Measurements from ENCODE around the gene MAN2B2.

Gene MAN2B2

GRCh38 chr4:6546681-6547447, 28.1 kb upstream of the MAN2B2 start:
- peak; percentile 38 for DNase-seq

DNA sequence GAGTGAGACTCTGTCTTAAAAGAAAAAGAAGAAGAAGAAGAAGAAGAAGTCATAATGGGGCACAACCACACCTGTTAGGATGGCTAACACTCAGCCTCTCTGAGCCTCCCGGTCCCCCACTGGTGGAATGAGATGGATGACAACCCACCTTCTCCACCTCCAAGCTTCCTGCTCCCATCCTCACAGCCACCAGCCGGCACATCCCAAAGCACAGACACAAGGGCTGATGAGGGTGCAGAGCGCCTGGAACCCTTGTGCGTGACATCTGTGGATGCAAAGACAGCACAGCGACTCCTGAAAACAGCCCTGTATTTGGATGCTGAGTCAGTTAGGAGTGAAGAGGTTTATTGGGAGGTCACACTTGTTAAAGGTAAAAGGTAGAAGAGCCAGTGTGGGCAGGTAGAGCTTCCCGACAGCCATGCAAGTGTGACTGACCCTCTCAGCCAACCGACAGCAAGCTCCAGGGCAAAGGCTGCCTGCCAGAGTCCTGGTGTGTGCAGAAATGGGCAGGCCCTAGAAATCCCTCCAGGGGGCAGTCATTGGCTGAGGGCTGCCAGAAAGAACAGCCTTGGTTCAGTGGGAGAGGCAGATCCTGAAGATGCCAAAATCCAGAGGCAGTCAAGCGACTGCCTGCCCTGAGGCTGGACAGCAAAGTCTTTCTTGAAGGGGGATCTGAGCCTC, 26.6 kb upstream of the MAN2B2 start:
- no peak for DNase-seq

DNA sequence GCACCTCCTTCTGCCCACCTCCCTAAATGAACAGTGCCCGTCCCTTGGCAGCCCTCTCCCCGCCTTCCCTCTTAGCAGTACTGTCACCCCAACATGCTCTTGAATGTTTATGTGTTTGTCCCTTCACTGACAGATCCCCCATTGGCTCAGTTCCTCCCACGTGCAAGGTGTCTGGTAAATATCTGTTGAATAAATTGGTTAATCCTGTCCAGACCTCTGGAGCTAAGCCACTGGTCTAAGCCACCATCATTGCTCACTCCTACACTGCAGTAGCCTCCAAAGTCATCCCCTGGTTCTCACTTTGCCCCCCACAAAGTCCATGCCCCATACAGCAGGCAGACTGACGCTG, 26.1 kb upstream of the MAN2B2 start:
- DNase-seq, result no peak

GRCh38 chr4:6549445-6549844, 25.5 kb upstream of the MAN2B2 start:
- no peak for DNase-seq

DNA sequence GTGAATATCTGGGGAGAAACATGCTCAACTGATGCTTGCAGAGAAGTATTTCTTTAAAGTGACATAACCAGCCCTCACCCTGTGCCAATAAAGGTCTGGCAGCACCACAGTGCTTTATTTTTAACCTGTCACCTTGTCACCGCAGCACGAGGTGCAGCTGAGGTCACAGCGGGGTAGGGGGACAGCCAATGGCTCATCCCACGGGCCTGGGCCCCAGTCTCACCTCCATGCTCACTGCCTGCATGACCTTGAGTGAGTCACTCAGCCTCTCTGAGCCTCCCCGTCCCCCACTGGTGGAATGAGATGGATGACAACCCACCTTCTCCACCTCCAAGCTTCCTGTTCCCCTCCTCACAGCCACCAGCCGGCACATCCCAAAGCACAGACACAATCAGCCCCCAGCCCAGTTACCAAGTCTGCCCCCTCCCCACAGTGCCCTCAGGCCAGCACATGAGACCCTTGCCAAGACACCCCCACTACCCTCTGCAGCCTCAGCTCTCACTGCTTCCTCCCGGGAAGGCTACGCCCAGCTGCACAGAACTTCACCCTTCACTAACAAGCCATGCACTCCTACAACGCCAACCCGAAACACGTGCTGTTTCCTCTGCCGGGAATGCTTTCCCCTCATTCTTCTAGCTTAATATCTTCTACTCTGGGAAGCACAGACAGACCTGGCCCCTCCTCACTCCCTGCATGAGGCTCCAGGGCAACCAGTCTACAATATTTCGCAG, 24.9 kb upstream of the MAN2B2 start:
- no peak for DNase-seq

- no peak for DNase-seq
These were observed 24.2 kb upstream of the MAN2B2 start for GRCh38 chr4:6550821-6551220.

DNA sequence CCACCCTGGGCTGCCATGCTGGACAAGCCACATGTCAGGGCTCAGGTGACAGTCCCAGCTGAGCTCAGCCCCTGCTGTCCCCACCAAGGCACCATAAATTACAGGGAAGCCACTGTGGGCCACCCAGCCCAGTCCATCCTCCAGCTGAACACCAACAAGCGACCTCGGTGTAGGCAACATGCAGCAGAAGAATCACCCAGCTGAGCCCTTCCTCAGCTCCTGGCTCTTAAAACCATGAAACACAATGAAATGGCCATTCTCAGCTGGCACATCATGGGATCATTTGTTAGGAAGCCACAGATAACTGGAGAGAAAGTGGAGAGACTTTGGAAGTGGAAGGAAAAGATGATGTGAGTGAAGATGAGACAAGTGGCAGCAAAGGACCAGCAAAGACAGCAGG, 23.3 kb upstream of the MAN2B2 start:
- DNase-seq, result no peak

DNA sequence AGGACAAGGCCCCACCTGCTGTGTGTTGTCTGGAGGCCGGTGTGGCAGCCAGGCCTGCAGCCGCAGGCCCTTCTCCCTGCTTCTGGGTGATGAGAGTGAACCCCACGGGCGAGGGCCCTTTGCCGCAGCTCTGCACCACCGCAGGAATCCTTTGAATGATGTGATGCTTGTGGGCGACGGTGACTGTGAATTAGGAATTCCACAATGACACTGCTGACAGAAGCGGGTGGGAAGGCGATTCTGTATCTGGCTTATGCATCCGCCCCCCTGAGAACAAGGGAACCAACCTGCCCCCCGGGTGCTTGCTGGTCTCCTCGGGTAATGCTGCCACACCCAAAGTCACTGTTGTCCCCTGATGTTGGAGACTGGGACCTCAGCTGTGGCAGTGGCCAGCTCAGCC, 19.5 kb upstream of the MAN2B2 start:
- DNase-seq, result no peak

GRCh38 chr4:6556263-6556662, 18.7 kb upstream of the MAN2B2 start:
- no peak for DNase-seq

DNA sequence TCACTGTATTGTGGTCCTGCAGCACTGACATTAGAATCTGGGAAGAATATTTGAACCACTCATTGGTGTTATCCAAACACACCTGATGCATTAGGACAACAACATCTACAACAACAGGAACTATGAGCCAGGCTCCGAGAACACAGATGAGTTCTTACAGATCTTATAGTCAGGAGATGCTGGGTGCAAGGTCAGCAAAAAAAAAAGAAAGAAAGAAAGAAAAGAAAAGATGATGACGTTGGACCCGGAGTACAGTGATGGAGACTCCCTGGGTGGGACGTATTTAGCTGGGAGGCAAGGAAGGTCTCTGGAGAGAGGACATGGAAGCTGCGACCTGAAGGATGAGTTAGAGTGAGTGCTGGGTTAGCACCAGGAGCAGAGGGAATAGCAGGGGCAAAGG, 17.8 kb upstream of the MAN2B2 start:
- no peak for DNase-seq

DNA sequence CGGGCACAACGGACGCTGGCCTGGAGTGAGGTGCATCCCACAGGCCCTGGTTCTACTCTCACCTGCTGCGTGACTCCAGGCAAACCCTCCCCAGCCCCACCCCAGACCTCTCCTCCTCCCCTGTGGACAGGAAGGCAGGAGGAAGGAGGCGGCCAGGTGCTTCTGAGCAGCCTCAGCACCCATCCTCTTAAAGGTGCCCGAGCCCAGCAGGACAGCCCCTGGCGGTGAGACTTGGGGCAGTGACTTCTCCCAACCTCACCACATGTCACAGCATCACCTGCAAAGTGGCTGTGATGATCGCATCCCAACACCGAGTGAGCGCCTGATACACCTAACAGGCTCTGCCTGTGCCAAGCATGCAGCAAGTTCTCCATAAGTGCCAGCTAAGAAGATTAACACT, 17.1 kb upstream of the MAN2B2 start:
- no peak for DNase-seq

DNA sequence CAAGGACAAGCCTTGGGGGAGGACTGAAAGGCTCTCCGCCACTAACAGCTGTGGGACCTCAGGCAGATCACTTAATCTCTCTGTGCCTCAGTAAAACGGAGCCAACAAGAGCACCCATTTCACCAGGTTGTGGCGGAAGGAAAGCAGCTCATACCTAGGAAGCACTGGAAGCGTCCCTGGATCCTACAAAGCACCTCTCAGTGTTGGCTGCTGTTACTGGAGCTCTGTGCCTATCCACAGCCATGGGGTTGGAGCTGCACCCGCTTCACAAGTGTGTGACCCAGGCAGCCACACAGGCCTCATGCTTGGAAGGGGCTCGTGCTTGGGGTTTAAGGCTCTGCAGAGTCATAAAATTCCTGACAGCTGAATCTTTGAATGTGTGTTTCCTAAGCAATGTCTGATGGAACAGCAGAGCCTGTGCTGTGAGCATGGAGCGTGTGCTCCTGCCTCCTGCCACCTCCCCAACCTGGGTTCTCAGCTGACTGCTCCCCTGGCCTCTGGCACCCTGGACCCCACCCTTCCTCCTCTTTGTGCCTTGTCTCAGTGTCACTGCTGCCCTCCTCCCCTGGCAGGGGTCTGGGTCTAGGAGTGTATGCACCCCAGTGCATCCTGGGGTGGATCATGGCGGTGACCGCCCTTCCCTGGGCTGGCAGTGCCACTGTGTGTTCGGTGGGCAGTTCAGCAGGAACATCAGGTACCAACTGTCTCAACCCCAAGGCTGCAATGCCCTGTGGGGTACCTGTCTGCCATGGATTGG, 14.4 kb upstream of the MAN2B2 start:
- no peak for DNase-seq

DNA sequence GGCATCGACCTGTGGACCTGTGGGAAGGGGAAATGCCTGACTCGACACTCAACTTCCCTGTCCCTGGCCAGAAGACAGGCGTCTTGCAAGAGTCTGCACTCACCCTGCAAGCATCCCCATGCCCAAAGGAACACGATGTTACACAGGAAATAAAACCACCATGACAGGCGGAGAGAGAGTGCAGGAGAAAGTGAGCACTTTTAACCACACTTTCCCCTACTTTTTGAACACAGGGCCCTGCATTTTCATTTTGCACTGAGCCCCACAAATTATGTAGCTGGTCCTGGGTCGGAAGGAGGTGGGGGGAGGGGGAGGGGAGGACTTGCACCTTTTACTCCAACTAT, 13.8 kb upstream of the MAN2B2 start:
- DNase-seq, result no peak

GRCh38 chr4:6561706-6562371, 13.2 kb upstream of the MAN2B2 start:
- DNase-seq, result no peak

- DNase-seq, result no peak
These were observed 11.8 kb upstream of the MAN2B2 start for GRCh38 chr4:6562931-6563901.

- DNase-seq, result no peak
These were observed 10.9 kb upstream of the MAN2B2 start for GRCh38 chr4:6563935-6564645.

GRCh38 chr4:6565691-6566390, 9.1 kb upstream of the MAN2B2 start:
- DNase-seq, result no peak

- DNase-seq, result no peak
These were observed 8.4 kb upstream of the MAN2B2 start for GRCh38 chr4:6566391-6567190.

DNA sequence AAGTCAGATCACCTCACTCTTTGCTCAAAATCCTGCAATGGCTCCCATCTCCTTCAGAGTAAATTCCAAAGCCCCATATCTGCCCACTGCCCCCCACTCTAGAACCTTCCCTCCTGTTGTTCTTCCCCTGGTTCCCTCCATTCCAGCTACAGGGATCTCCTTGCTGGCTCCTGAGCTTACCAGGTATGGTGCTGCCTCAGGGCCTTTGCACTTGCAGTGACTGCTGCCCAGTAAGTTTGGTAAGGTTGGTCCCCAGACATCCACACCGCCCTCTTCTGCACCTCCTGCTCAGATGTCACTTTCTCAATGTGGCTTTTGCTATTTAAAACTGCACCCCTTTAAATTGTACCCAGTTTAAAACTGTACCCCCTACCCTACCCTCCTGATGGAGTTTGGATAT, 7.8 kb upstream of the MAN2B2 start:
- DNase-seq, result no peak

Measured in left hindlimb (tissue), 1 donor.